Epithelial cell of proximal tubule (primary cell): ENCODE results near the gene TMEM248. TPM values are rescaled to one million over a fixed set of nuclear protein-coding genes. Genes with fewer than 3 reads are reported as not detected.
"Not testable (repeated sequence)": the region's sequence is repeated elsewhere in the genome, so short reads cannot be mapped to it uniquely, and the experiment has no call there.

Experiments used
- DNase-seq: peaks from one replicate; pipeline ENCODE4 v3.0.0-alpha.2; 2011; ENCODE audit warnings: low read depth
- H3K4me3 ChIP-seq: 2 replicates; pipeline ENCODE4 v1.5.1; 2011; ENCODE audit warnings: low read depth, mild to moderate bottlenecking, low read length
- total RNA-seq: library from RNA; depleted of rRNA; stranded (reverse); fragments of >200 nt; gene quantifications from 2 replicates; pipeline ENCODE4 v1.2.3, GENCODE V29; 2015
- TF ChIP-seq, protein P1 (sequence below): conservative IDR thresholded peaks from 2 replicates; pipeline ENCODE4 v1.5.1; 2012; ENCODE audit warnings: low read depth, mild to moderate bottlenecking, low read length

The TMEM248 gene
- total RNA-seq, 1 donor from 2014 or later, result 58.6 TPM

DNA sequence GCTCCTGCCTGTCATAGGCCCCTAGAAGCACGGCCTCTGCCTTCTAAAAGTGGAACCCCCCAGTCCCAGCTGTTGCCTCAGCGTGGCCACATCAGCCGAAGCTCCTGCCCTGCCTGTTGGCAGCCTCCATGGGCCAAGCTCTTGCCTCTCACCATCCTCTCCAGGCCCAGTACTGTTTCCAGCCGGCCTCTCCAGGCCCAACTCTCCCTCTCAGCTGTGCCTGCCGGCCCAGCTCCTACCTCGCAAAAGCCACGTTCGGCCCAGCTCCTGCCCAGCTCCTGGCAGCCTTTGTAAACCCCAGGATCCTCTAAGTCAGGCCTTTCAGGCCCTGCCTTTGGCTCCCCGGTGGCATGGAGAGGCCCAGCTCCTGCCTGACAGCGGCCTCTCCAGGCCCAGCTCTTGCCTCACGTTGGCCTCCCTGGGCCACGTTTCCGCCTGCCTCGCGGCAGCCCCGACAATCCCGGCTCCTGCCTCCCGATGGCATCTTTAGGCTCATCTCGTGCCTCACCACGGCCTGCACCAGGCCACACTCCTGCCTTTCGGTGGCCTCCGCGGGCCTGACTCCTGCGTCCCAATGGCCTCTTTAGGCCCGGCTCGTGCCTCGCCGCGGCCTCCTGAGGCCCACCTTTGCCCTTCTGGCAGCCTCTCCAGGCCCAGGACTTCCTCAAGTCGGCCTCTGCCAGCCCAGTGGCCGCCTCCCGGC, 17.5 kb upstream of the TMEM248 start:
- DNase-seq, result no peak
- H3K4me3 ChIP-seq, result no peak overlapping the region
- TF ChIP-seq, protein P1, sequence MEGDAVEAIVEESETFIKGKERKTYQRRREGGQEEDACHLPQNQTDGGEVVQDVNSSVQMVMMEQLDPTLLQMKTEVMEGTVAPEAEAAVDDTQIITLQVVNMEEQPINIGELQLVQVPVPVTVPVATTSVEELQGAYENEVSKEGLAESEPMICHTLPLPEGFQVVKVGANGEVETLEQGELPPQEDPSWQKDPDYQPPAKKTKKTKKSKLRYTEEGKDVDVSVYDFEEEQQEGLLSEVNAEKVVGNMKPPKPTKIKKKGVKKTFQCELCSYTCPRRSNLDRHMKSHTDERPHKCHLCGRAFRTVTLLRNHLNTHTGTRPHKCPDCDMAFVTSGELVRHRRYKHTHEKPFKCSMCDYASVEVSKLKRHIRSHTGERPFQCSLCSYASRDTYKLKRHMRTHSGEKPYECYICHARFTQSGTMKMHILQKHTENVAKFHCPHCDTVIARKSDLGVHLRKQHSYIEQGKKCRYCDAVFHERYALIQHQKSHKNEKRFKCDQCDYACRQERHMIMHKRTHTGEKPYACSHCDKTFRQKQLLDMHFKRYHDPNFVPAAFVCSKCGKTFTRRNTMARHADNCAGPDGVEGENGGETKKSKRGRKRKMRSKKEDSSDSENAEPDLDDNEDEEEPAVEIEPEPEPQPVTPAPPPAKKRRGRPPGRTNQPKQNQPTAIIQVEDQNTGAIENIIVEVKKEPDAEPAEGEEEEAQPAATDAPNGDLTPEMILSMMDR, result no peak

DNA sequence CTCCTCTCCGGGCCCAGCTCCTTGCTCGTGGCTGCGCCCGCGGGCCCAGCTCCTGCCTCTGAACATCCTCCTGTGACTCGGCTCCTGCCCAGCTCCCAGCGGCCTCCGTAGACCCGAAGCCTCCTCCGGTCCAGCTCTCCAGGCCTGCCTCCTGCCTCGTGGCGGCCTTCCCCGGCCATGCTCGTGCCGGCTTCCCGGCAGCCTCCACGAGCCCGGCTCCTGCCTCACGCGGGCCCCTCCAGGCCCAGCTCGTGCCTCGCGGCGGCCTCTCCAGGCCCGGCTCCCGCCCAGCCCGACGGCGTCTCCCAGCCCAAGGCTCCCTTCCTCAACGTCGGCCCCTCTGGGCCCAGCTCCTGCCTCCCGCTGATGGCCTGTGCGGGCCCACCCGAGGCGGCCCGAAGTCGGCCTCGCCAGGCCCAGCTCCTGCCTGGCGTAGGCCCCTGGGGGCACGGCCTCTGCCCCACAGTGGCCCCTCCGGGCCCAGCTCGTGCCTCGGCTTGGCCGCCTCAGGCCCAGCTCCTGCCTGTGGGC, 16.9 kb upstream of the TMEM248 start:
- no peak overlapping the region for H3K4me3 ChIP-seq
- DNase-seq, result no peak
- TF ChIP-seq, protein P1, result no peak

DNA sequence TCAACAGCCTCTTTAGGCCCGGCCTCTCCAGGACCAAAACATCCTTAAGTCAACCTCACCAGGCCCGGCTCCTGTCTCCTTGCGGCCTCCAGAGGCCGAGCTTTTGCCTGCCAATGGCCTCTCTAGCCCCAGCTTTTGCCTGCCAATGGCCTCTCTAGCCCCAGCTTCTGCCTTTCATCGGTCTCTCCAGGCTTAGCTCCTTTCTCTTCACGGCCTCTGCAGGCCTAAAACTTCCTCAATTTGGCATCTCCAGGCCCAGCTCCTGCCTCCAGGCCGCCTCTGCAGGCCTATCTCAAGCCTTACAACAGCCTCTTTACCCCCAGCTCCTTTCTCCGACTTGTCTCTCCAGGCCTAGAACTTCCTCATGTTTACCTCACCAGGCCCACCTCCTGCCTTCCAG, 15.7 kb upstream of the TMEM248 start:
- no peak for DNase-seq
- TF ChIP-seq, protein P1, result no peak
- no peak overlapping the region for H3K4me3 ChIP-seq

DNA sequence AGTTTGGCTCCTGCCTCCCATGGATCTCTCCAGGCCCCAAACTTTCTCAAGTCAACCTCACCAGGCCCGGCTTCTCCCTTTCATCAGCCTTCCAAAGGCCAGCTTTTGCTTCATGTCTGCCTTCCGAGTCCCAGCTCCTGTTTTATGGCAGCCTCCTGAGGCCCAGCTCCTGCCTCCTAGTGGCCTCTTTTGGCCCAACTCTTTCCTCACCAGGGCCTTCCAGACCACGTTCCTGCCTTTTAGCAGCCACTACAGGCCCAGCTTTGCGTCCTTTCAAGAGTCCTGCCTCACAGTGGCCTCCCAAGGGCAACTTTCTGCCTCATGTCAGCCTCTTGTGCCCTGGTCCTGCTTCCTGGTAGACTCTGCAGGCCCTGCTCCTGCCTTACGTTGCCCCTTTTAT, 15.3 kb upstream of the TMEM248 start:
- TF ChIP-seq, protein P1, result peak; percentile 38
- no peak overlapping the region for H3K4me3 ChIP-seq

DNA sequence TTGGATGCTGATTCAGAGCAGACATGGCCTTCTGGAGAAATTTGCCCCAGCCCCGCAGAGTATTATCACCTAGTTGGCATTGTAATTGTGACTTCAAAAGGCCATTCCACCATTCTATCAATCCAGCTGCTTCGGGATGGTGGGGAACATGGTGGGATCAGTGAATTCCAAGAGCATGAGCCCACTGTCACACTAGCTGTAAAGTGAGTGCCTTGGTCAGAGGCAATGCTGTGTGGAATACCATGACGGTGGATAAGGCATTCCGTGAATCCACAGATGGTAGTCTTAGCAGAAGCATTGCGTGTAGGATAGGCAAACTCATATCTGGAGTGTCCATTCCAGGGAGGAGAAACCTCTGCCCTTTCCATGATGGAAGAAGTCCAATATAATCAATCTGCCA, 13.3 kb upstream of the TMEM248 start:
- DNase-seq, result no peak
- H3K4me3 ChIP-seq, result no peak overlapping the region
- TF ChIP-seq, protein P1, result no peak

More for the DNA sequence above, 15.3 kb upstream of the TMEM248 start:
- DNase-seq, result no peak

DNA sequence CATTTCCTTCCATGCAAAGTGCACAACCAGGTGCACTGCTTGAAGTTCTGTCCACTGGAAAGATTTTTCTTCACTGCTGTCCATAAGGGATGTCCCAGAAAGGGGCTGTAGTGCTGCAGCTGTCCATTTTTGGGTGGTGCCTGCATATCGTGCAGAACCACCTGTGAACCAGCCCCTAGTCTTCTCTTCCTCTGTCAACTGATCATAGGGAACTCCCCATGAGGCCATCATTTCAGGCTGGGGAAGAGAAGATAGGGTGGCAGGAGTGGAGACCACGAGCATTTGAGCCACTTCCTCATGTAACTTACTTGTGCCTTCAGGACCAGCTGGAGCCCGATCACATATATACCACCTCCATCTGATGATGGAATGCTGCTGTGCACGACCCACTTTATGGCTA, 12.4 kb upstream of the TMEM248 start:
- DNase-seq, H3K4me3 ChIP-seq: not testable (repeated sequence)

DNA sequence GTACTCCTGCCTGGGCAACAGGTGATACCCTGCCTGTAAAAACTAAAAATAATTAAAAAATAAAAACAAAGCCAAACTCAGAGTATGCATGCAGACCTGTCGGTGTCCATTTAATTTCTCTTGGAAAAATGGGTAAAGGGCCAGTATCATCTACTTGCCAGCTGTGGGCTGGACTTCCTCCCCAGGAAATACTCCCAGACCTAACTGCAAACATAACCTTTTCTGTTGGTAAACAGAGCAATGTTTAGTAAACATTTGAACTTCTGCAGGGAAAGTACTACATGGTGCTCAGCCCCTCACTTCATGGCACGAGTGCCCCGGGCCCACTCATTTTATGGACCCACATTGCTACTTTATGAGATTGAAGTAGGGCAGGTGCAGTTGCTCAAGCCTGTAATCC, 10.2 kb upstream of the TMEM248 start:
- DNase-seq, result no peak
- H3K4me3 ChIP-seq, result no peak overlapping the region
- TF ChIP-seq, protein P1, result no peak

DNA sequence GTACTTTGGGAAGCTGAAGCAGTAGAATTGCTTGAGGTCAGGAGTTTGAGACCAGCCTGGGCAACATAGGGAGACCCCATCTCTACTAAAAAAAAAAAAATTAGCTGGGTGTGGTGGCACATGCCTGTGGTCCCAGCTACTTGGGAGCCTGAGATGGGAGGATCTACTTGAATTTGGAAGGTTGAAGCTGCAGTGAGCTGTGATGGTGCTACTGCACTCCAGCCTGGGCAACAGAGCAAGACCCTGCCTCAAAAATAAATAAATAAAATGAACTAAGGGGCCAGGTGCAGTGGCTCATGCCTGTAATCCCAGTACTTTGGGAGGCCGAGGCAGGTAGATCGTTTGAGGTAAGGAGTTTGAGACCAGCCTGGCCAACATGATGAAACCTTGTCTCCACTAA, 9.8 kb upstream of the TMEM248 start:
- DNase-seq, H3K4me3 ChIP-seq: not testable (repeated sequence)
